IPS-11a (cell line): ENCODE results near the gene SEL1L3.

Source experiments
- H3K4me3 ChIP-seq: one replicate; pipeline ENCODE4 v1.5.1; 2013; ENCODE audit warnings: low read depth, low read length, control low read depth

The SEL1L3 gene

DNA sequence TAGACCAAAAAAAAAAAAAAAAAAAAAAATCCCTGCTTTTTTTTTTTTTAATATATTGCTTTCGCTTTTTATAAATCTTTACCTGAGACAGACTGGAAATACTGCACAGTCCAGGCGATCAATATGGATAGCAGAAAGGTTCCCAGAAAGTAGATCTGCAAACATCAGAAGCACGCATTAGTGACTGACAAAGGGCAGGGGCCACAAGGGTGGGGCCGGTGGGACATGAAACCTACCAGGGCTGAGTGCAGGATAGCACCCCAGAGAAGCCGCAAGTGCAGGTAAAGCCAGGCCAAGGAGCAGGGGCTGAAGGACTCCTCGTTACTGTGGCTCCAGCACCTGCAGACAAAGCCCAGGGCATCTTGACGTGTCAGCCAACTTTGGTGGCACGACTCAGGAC lies 105.3 kb downstream of the SEL1L3 start:
- no peak overlapping the region for H3K4me3 ChIP-seq

- no peak overlapping the region for H3K4me3 ChIP-seq
These were observed 106.3 kb downstream of the SEL1L3 start for GRCh38 chr4:25756503-25756902.

DNA sequence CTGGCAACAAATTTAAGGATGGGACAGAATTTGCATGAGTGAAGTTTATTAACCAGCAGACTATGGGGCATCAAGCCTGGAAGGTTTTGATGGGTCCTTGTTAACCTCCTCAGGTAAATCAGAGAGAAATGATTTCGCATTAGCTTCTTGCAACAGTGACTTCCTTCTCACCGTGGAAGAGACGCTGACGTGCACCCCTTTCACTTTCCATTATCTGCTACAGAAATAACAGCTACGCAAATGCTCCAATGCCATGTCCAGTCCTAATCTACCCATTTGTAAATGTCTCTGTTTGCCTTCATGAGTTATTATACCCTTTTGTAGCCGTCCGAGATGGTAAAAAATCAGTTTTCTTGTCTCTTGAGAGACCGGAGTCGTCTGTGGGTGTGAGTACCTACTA lies 106.9 kb downstream of the SEL1L3 start:
- no peak overlapping the region for H3K4me3 ChIP-seq

DNA sequence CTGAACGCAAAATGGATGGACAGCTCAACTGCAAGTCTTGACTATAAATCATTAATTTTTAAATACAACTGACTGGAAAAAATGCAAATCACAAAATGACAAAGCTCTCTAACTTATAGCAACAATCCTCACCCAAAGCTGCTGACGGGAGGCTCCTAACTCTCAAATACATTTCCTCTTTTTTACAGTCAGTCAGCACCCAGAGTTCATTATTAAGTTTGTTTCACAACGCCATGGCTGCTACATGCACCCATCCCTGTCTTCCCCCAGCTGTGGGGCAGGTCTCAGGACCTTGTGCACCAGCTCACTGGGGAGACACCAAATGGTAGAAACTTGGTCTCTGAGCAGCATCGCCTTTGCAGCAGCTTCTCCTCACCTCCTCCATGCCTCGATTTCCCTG lies 109.5 kb downstream of the SEL1L3 start:
- no peak overlapping the region for H3K4me3 ChIP-seq

- no peak overlapping the region for H3K4me3 ChIP-seq
These were observed 111.9 kb downstream of the SEL1L3 start for GRCh38 chr4:25750874-25751273.

DNA sequence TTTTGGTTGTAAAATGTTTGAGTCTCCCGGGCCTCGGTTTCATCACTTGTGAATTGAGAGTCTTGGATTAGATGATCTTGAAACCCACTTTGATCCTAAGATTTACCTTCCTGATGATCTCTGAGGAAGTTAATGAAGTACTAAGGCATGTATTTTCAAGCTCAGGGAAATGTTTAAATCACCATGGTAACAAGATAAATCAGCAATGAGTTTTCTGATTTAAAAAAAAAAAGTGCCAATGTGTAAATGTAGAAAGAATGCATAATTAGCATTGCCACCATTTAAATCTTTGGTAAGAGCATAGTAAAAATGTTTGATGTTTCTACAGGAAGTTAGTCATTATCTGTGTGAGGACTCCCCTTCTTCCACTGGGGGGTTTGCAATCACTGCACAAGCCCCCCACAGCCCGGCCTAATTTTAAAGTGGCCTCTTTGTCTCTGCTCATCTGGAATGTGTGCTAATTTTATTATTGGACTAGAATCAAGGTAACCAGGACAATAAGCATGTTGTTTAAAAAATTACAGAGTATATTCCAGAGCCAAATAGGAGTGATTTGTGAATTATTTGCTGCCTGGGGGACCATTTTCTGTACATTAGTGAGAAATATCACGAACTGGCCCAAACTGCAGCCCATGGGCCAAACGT lies 113.5 kb downstream of the SEL1L3 start:
- no peak overlapping the region for H3K4me3 ChIP-seq

DNA sequence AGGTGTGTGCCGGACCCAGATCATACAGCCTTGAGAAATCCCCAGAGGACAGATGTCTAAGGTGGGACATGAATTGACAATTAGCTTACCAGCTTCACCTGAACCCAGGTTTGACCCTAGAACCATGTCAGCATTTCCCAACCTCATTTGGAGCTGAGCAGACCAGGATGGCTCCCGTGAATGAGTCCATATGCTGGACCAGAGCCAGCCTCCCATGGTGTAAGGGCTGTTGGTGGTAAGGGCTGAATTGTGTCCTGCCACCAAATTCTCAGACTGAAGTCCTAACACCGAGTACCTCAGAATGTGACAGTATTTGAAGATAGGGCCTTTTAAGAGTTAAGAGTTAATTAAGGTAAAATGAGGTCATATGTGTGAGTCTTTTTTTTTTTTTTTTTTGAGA lies 118.8 kb downstream of the SEL1L3 start:
- H3K4me3 ChIP-seq, result no peak overlapping the region

DNA sequence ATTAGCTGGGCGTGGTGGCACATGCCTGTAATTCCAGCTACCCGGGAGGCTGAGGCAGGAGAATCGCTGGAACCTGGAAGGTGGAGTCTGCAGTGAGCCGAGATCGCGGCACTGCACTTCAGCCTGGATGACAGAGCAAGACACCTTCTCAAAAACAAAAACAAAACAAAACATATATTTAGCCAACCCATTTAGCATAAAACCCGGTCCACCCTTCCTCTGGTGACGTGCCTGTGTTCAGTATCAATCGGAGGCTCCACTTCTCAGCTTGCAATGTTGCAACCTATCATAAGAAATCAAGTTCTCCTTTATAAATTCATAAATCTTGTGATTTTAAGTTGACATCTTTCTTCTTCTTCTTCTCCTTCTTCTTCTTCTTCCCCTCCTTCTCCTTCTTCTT lies 133.2 kb downstream of the SEL1L3 start:
- H3K4me3 ChIP-seq, result no peak overlapping the region

- no peak overlapping the region for H3K4me3 ChIP-seq
These were observed 133.9 kb downstream of the SEL1L3 start for GRCh38 chr4:25728886-25729285.

GRCh38 chr4:25727711-25728493 lies 134.9 kb downstream of the SEL1L3 start:
- H3K4me3 ChIP-seq, result no peak overlapping the region

DNA sequence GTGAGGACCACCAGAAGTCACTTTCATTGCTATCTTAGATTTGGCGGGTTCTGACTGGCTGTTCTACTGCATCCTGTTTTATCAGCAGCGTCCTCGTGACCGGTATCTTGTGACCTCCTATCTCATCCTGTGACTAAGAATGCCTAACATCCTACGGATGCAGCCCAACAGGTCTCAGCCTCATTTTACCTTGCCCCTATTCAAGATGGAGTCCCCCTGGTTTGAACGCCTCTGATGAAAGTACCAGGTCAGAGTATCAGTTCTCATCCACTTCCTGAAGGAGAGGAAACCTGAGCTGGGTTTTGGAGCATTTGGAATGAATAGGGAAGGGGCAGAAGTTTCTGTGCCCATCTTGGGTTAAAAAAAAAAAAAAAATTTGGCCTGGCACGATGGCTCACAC lies 136.9 kb downstream of the SEL1L3 start:
- H3K4me3 ChIP-seq, result no peak overlapping the region

DNA sequence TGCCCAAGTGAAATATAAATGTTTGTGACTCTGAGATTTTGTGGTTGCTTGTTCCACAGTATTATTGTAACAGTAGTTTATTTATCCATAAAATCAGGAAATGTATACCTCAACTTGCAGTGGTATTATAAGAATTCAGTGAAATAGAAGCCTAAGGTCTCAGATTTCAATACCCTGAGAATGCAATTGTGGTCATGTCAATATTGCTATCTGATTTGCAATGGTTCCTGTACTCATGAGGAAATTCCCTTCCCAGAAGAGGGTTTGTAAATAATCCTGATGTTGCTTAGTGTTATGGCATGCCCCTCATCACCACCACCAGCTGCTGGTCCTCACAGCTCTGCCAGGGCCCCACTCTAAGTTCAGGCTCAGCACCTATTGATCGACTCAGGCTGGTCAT lies 139.4 kb downstream of the SEL1L3 start:
- no peak overlapping the region for H3K4me3 ChIP-seq

DNA sequence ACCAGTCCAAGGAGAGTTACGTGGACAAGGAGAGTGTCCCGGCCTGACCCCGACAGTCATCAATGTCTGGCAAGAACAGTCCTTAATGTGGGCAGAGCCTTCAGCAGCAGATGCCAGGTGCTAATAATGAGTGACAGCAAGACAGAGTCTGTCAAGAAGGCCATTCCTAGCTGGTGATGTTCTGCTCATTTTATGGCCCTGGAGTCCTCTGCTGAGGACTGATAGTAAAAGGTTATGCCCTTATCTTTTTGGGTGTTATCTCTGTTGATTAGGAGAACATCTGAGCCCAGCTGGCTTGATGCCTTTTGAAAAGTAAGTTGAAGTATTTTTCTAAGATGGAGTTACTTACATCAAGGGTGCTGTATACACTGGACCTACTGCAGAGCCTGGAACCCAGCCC lies 139.8 kb downstream of the SEL1L3 start:
- H3K4me3 ChIP-seq, result no peak overlapping the region

DNA sequence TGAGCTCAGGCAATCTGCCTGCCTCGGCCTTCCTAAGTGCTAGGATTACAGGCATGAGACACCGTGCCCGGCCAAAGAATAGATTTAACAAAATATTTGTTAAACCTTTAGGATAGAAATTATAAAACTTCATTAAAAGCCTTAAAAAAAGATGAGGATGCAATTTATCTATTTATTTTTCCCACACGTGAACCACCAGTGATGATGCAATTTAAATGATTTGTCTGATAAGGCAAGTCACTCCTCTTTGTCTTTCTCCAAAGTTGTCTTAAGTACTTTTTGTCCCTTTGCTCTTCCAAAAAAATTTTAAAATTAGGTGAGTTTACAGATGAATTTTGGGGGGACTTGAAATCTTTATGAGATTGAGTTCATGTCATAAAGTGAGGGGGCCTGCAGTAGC lies 149.0 kb downstream of the SEL1L3 start:
- H3K4me3 ChIP-seq, result no peak overlapping the region

DNA sequence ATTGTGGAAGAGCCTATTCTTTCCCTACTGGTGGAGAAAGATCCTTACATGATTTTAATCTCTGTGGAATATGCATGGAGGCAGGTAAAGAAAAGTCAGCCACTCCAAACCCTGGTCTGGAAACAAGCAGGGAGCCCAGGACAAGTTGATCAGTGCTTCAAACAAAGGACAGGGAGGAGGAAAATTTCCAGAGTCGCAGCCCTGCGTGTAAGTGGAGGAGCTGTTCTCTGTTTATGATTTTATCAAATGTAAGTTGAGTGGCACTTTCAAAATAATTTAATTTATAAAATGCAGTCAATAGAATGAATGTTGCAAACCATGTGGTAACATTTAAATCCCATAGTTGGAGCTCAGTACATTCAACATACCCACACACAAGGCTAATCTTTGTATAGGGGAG lies 150.2 kb downstream of the SEL1L3 start:
- H3K4me3 ChIP-seq, result no peak overlapping the region

DNA sequence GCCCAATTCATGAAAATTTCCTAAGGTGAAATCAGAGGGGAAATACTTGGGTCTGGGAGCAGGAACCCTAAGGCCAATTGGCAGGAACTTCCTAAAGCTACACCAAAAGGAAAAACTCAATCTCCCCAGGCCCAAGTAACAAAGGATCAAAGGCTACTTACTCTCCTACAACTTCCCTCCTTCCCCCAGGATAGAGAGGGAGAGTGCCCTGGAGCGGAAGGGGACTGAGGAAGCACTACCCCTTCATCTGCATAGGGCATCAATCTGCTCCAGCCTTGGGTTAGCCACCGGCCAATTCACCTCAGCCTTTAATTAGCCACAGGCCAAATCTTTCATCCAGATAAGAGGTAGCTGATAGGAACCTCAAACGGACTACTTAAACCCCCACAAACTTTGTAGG lies 152.2 kb downstream of the SEL1L3 start:
- H3K4me3 ChIP-seq, result no peak overlapping the region

GRCh38 chr4:25704516-25704915 lies 158.3 kb downstream of the SEL1L3 start:
- no peak overlapping the region for H3K4me3 ChIP-seq

DNA sequence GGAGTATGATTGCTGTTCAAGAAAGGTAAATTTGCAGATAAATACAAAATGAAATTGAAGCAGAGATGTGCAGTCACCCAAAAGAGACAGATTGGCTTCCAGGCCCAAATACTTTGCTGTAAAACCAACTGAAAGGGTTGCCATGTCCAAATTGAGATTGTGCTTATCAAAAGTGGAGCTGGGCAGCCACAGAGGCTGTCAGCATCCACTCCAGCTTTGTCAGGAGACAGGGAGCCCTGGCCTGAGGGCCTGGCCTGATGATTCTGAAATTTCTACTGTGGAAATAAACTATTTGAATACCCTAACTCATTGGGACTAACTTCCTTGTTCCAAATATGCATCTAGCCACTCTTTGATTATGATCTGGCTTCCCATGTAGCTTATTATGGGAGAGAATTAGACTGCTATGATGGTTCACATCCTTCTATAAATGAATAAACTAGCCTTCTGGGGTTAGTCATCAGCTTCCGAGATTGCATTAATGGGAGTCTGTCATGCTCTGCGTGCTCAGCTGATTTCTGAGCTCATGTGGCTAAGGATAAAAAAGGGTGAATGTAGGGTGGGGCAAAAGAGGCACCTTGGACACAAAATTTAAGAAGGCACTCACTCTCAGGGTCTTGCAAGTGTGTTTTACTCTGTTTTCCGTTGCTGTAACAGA lies 158.9 kb downstream of the SEL1L3 start:
- no peak overlapping the region for H3K4me3 ChIP-seq

DNA sequence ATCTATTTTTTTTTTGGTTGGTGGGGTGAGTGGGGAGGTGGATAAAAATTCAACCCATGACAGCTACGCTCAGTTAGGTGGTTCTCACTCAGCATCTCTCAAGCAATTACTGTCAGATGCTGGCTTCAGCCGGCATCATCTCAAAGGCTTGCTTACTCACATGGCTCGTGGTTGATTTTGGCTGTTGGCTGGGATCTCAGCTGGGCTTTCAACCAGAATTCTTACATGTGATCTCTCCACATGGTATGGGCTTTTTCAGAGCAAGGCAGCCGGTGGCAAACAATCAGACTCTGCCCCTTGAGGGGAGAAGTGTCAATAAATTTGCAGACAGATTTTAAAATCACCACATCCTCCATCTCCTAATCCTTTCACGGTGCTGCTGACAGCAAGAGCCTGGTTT lies 159.9 kb downstream of the SEL1L3 start:
- H3K4me3 ChIP-seq, result no peak overlapping the region

DNA sequence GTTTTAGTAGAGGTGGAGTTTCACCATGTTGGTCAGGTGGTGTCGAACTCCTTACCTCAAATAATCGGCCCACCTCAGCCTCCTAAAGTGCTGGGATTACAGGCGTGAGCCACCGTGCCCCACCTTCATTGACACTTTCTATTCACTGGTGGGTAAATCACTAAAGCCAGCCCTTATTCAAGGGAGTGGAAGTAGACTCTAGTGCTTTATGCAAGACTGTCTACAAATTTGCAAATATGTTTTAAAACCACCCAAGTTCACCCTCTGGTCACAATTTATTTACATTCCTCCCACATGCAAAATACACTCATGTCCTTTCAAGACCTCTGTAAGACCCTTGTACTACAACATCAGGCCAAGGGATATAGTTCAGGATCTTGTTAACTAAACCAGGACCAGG lies 162.1 kb downstream of the SEL1L3 start:
- no peak overlapping the region for H3K4me3 ChIP-seq

DNA sequence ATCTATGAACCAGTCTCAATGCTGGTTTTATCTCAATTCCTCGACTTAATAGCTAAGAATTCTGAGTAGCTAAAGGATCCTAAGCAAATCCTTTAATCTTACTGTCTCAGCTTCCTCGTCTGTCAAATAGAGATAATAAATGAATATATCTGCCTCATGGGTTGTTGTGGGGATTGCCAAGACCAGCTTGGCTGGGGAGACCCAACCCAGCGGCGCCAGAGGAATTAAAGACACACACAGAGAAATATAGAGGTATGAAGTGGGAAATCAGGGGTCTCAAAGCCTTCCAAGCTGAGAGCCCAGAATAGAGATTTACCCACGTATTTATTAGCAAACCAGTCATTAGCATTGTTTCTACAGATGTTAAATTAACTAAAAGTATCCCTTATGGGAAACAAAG lies 165.3 kb downstream of the SEL1L3 start:
- H3K4me3 ChIP-seq, result no peak overlapping the region
